GM19099 (cell line): ENCODE measurements around the gene SH3RF2.

Experiments
- POLR2A ChIP-seq: IDR thresholded peaks from 3 replicates; pipeline ENCODE4 v1.6.1; 2011; ENCODE audit warnings: low read depth; ENCODE audit not compliant: insufficient read length; ENCODE audit errors: extremely low read depth

The SH3RF2 gene

GRCh38 chr5:145967296-145967695 is 30.9 kb downstream of the SH3RF2 start:
- no peak for TF ChIP-seq POLR2A

DNA sequence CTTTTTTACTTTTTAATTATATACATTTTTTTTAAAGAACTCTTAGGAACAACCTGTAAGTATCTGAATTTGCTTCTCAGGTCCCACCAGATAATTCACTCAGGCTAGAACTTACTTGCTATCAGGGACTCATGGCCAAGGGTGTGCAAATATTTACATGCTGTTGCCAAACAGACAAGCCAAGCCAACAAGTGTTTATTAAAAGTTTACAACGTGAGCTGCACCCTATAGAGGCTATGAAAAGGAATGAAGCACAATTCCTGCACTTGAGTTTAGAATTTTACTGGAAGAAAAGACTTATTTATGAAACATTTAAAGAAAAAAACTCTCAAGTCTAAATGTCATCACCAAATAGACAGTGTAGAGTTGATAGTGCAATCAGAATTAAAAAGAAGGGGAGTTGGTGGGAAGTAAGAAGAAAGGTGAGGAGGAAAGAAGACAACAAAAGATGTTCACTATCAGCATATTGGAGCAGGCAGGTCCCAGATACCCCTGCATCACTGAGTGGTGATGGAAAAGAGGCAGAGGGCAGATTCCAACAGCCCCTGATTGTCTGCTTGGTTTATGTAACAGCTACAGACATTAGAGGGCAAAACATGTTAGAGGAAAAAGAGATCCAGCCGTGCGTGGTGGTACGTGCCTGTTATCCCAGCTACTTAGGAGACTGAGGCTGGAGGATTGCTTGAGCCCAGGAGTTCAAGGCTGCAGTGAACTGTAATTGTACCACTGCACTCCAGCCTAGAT is 32.8 kb downstream of the SH3RF2 start:
- no peak for TF ChIP-seq POLR2A

DNA sequence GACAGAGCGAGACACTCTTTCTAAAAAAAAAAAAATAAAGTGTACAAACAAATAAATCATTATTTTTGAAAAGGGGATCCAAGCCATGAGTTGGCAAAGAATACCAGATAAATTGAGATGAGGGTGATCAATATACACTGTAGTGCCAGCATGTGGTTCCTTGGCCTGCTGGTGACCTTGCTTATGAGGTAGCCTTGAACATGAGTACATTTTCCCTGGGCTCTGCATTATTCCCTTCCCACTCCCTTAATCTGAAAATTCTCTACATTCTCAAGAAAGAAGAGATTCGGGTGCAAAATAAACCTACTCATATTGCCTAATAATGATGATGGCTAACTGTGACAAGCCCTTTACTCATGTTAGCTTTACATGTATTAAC is 33.3 kb downstream of the SH3RF2 start:
- TF ChIP-seq POLR2A: no peak

- TF ChIP-seq POLR2A: no peak
These were observed 34.7 kb downstream of the SH3RF2 start for GRCh38 chr5:145971108-145971507.

DNA sequence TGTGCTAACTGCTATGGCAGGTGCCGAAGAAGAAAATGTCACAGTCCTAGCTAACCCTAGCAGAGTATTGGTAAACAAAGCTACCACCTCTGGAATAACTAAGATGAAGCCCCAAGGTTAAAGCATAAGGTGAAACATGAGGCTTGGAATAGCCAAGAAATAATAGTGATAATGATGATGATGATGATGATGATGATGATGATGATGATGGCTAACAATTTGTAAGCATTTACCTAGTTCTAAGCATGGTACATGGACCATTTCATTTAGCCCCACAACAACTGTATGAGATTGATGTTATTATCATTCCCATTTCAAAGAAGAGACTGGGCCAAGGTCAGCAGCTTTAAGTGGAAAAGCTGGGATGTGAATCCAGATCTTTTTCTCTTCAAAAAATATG is 35.3 kb downstream of the SH3RF2 start:
- no peak for TF ChIP-seq POLR2A

- no peak for TF ChIP-seq POLR2A
These were observed 38.6 kb downstream of the SH3RF2 start for GRCh38 chr5:145975001-145975360.

DNA sequence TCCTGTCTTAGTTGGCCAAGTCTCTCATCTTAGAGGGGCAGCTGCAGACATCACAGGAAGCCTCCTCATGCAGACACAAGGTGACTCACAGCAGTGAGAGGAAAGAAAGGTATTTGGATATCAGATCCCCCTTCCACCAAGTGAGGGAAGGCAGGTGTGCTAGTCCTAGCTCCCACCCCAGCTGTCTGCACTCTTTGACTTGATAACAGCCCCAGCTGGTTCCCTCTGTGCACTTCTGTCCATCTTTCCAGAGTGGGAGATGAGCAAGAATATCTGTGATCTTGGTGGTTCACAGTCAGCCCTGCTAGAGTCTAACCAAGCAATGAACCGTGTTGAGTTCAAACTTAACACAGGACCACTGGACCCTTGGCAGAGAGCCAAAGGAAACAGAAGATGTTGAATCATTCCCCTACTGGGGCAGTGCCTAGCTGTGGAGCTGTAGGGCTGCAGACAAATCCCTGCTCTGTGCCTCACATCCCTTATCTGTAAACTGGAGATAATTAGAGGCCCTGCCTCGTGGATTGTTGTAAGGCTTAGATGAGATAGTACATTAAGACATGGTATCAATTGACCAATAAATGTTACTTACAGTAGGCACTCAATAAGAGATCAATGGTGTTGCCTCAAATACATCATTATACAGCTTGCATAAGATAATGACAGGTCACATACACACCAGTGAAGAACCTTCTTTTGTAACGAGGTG is 39.1 kb downstream of the SH3RF2 start:
- TF ChIP-seq POLR2A: no peak

- TF ChIP-seq POLR2A: no peak
These were observed 40.2 kb downstream of the SH3RF2 start for GRCh38 chr5:145976431-145977155.

GRCh38 chr5:145978171-145978570 is 41.8 kb downstream of the SH3RF2 start:
- TF ChIP-seq POLR2A: no peak

GRCh38 chr5:145978708-145979107 is 42.3 kb downstream of the SH3RF2 start:
- no peak for TF ChIP-seq POLR2A

DNA sequence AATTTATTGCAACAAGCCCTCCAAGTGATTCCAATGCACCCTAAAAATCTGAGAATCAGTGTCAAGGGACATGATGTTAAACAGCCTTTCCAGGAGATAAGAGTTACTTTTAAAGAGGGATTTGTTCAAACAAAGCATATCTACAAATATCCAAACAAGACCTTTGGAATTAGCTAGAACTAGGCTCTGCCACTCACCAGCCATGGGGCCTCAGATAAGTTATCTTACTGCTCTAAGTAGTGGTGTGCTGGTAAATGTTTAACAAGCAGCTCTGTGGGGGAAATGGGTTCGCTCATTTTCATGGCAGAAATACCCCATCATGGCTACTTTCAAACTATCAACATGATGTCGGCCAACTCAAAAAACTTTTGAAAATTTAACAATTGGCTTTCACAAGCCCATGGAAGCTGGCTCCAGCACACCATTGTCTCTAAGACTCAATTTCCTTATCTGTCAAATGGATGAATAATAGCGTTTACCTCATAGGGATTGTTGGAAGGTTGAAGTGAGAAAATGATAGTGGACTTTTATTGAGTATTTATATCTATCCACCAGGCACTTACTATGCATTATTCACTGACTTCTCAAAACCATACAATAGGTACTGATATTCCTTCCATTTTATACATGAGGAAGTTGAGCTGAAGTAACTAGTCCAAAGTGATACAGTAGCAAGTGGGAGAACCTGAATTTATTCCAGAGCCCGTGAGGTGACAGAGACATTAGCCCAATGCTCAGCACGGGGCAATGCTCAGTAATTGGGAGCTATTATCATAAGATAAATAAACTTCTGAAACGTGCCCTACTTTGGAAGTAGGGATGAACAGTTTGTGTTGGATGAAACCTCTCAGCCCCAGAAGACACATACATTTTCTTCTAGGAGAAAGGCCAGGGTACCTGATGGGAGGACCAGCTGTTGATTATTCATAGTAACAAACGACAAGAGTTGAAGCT is 43.2 kb downstream of the SH3RF2 start:
- TF ChIP-seq POLR2A: no peak

DNA sequence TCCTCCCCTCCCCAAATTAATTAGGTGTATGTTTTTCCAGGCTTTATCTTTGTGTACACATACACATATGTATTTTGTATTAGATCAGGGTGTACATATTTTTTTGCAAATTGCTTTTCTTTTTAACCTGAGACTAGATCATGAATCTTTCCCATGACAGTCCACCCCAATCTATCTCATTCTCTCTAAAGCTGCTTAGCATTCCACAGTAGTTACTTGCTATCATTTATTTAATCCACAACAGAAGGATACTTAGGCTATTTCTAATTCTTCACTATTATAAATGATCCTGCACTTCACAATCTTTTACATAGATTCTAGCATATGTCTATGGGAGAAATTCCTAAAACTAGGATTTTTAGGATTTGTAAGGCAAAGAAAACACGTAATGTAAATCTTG is 43.9 kb downstream of the SH3RF2 start:
- TF ChIP-seq POLR2A: no peak

DNA sequence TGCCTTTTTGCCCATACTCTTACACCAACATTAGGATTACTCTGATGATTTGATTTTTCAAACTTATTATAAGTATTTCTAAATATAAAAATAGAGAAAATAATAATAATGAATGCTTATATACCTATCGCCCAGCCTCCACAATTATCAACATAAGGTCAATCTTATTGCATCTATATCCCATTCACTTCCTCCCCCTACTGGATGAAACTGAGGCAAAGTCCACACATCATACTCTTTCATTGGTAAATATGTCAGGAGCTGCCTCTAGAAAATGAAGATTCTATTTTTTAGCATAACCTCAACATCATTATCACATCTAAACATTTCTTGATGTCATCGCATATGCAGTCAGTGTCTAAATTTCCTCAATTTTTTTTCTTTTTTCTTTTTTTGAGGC is 44.3 kb downstream of the SH3RF2 start:
- no peak for TF ChIP-seq POLR2A

GRCh38 chr5:145981589-145982571 is 45.5 kb downstream of the SH3RF2 start:
- no peak for TF ChIP-seq POLR2A
